NCI-H510A treated with DMSO at 0.1 percent for 48 hours (cell line): Measurements from ENCODE around the gene PPP2R2C.

Source experiments
- DNase-seq: peaks from one replicate; lab custom pipeline; 2025; lab: John Stamatoyannopoulos, UW

PPP2R2C gene

GRCh38 chr4:6404611-6405396 lies 67.6 kb downstream of the PPP2R2C start:
- peak; percentile 63 for DNase-seq

- DNase-seq: no peak
Measured at GRCh38 chr4:6403400-6403685, 69.1 kb downstream of the PPP2R2C start.

GRCh38 chr4:6402566-6403399 lies 69.6 kb downstream of the PPP2R2C start:
- DNase-seq: no peak

GRCh38 chr4:6401797-6402196 lies 70.6 kb downstream of the PPP2R2C start:
- no peak for DNase-seq

GRCh38 chr4:6396696-6397236 lies 75.6 kb downstream of the PPP2R2C start:
- no peak for DNase-seq

- DNase-seq: no peak
Measured at GRCh38 chr4:6395466-6396228, 76.8 kb downstream of the PPP2R2C start.

- DNase-seq: no peak
Measured at GRCh38 chr4:6394671-6395081, 77.7 kb downstream of the PPP2R2C start.

- no peak for DNase-seq
Measured at GRCh38 chr4:6393544-6394475, 78.6 kb downstream of the PPP2R2C start.

- no peak for DNase-seq
Measured at GRCh38 chr4:6393066-6393465, 79.3 kb downstream of the PPP2R2C start.

- DNase-seq: no peak
Measured at GRCh38 chr4:6392407-6392806, 80.0 kb downstream of the PPP2R2C start.

- no peak for DNase-seq
Measured at GRCh38 chr4:6391852-6392188, 80.6 kb downstream of the PPP2R2C start.

- DNase-seq: no peak
Measured at GRCh38 chr4:6391186-6391851, 81.1 kb downstream of the PPP2R2C start.

- DNase-seq: no peak
Measured at GRCh38 chr4:6390356-6390755, 82.1 kb downstream of the PPP2R2C start.

- DNase-seq: no peak
Measured at GRCh38 chr4:6389142-6389825, 83.1 kb downstream of the PPP2R2C start.

- no peak for DNase-seq
Measured at GRCh38 chr4:6388713-6389112, 83.7 kb downstream of the PPP2R2C start.

GRCh38 chr4:6387946-6388345 lies 84.5 kb downstream of the PPP2R2C start:
- DNase-seq: no peak

- no peak for DNase-seq
Measured at GRCh38 chr4:6386091-6386490, 86.3 kb downstream of the PPP2R2C start.

GRCh38 chr4:6385288-6385687 lies 87.1 kb downstream of the PPP2R2C start:
- no peak for DNase-seq

GRCh38 chr4:6384541-6384940 lies 87.9 kb downstream of the PPP2R2C start:
- no peak for DNase-seq

- no peak for DNase-seq
Measured at GRCh38 chr4:6383929-6384328, 88.5 kb downstream of the PPP2R2C start.
